ENCODE results near the gene ITGA8. TPM values are rescaled to one million over a fixed set of nuclear protein-coding genes. Genes with fewer than 3 reads are reported as not detected.
A peak's percentile ranks its signal among the peaks of the same experiment; 100 is the strongest.

Gene ITGA8
- total and polyA plus RNA-seq, 2 of the 4 experiments (the other 2 are of a cell fraction), result under 0.01 to 0.02 TPM

GRCh38 chr10:15558136-15558535, 161.6 kb downstream of the ITGA8 start:
- Histone ChIP-seq H3K27ac (ENCODE audit: insufficient read depth, low read length) (peak overlapping the region; percentile 78; the same call in 1 of the 2 replicates), H2AFZ (replicated peaks; ENCODE audit: low read length, poor library complexity) (peak overlapping the region; percentile 84), H3K14ac (replicated peaks; ENCODE audit: low read depth, low read length) (peak overlapping the region; percentile 70), H2BK15ac (ENCODE audit: low read depth, low read length) (peak overlapping the region; percentile 10; the same call in 1 of the 3 replicates), H3K56ac (ENCODE audit: extremely low read depth, insufficient read depth, low read length) (no peak overlapping the region), H2BK5ac (ENCODE audit: low read depth, low read length, poor library complexity, severe bottlenecking) (peak overlapping the region; percentile 86), H3K4me2 (ENCODE audit: low read depth, low read length) (peak overlapping the region; percentile 11; the same call in 1 of the 2 replicates), H2BK20ac (ENCODE audit: low read depth, low read length) (peak overlapping the region; percentile 94), H4K5ac (ENCODE audit: low read depth, low read length) (peak overlapping the region; percentile 3; the same call in 1 of the 2 replicates), H3K4me1 (ENCODE audit: control insufficient read depth, insufficient read depth, low read length) (peaks cover 8% of the 10 kb centered on the region), H4K91ac (ENCODE audit: insufficient read depth, low read depth, low read length) (peak overlapping the region; percentile 48; the same call in 1 of the 2 replicates), H3K4ac (ENCODE audit: low read depth, low read length) (peak overlapping the region; percentile 42; the same call in 1 of the 2 replicates), H2BK120ac (ENCODE audit: low read depth, low read length) (peak overlapping the region; percentile 95), H3K4me3 (ENCODE audit: insufficient read depth, low read depth, low read length) (no peak overlapping the region), H3K9me1 (ENCODE audit: insufficient read depth, low read length) (peaks cover 11% of the 10 kb centered on the region), H3K27me3 (ENCODE audit: control insufficient read depth, insufficient read depth, low read length) (no peaks in the 10 kb centered on the region), H3K79me1 (ENCODE audit: low read depth in 1 of 2, low read length in 2 of 2) (no peaks in the 10 kb centered on the region), H3K9ac (ENCODE audit: low read depth, low read length) (no peak overlapping the region), H3K18ac (ENCODE audit: low read depth, low read length) (peak overlapping the region; percentile 46; the same call in 1 of the 2 replicates), H2AK9ac (replicated peaks; ENCODE audit: low read depth, low read length, poor library complexity) (no peak overlapping the region), H3K23ac (ENCODE audit: low read depth, low read length) (peak overlapping the region; percentile 4; the same call in 1 of the 2 replicates), H4K8ac (ENCODE audit: low read depth in 2 of 2, low read length in 2 of 2) (peak overlapping the region in 1 of 2 experiments; percentile 91; a peak in 1 of 4 replicates), H2AK5ac (ENCODE audit: low read depth, low read length) (no peak overlapping the region), H4K20me1 (ENCODE audit: insufficient read depth, low read length) (no peaks in the 10 kb centered on the region), H3K36me3 (ENCODE audit: control insufficient read depth, insufficient read depth, low read length) (no peaks in the 10 kb centered on the region), H3K9me3 (ENCODE audit: control insufficient read depth, insufficient read depth, low read length) (no peaks in the 10 kb centered on the region)
- no CpG with 5 or more reads among the region's 5 CpGs for WGBS, 2 experiments (ENCODE audit: extremely low coverage in 2 of 2, insufficient read length in 1 of 2)
- ChIA-PET CTCF (no interaction called here), POLR2A (ENCODE audit: unreplicated experiment) (interaction anchor here (0.5 kb wide), 1 partner anchor 32 kb away, joined by 7 read pairs; no protein-coding TSS in a partner anchor)
- intact Hi-C loops (cut with micrococcal nuclease) (no loop called here), dilution Hi-C loops (cut with HindIII; ENCODE audit: low sequenced_read_pairs, unreplicated experiment) (no loop called here), in situ Hi-C loops (cut with MboI; ENCODE audit: low sequenced_read_pairs) (no loop called here)
- TF ChIP-seq SMC3 (IDR thresholded peaks at IDR 0.05; ENCODE audit: low read depth, low read length) (no peak), BHLHE40 (IDR thresholded peaks at IDR 0.05; ENCODE audit: low read depth, low read length) (peak; percentile 25; the same call in 1 of the 2 replicates)
- no TSS peak for BruUV-seq (replicated peaks)
- DNase-seq, result peak; percentile 69
- ATAC-seq (ENCODE audit: low read depth), result peak; percentile 87
